B cell (primary cell): ENCODE data around the gene HIVEP1.

Experiments used
- EZH2 ChIP-seq: IDR thresholded peaks from 2 replicates; pipeline ENCODE4 v1.6.1; 2012; ENCODE audit warnings: borderline replicate concordance, low read depth, mild to moderate bottlenecking, moderate library complexity, low read length; ENCODE audit not compliant: insufficient read depth, poor library complexity, severe bottlenecking
- TF ChIP-seq, protein P1 (sequence below): fragments of 200-600 bp; IDR thresholded peaks from one replicate; pipeline ENCODE4 v1.8.0; 2022; ENCODE audit warnings: antibody characterized with exemption, mild to moderate bottlenecking

DNA sequence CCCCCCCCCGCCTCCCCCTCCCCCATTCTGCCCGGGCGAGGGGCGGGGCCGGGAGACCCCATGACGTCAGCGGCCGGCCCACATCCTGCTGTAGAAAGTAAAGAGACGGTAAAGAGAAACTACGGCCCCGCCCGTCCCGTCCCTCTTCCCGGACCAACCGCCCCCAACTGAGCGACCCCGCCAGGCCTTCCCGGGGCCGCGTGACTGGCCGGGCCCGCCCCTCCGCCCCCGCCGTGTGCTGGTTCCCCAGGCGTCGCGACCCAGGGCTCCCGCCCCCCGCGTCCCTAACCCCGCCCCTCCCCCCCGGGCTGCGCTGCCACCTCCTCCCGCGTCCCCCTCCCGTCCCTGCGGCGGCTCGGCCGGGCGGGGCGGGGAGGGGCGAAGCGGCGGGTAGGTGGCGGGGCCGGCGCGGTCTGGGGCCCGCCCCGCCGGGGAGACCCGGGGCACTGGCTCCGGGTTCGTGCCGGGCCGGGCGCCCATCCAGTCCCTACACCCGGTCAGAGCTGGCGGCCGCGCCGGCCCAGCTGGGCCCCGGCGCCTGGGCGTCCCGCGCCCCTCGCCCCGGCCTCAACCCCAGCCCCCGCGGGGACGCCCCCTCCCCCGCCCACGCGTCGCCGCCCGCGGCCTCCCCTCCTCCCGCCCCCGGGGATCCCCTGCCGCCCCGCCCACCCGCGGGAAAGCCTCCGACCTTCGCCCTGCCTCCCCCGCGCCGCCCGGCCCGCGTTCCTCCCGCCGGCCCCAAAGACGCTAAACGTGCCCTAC is 655 bp upstream of the HIVEP1 start:
- TF ChIP-seq, protein P1, sequence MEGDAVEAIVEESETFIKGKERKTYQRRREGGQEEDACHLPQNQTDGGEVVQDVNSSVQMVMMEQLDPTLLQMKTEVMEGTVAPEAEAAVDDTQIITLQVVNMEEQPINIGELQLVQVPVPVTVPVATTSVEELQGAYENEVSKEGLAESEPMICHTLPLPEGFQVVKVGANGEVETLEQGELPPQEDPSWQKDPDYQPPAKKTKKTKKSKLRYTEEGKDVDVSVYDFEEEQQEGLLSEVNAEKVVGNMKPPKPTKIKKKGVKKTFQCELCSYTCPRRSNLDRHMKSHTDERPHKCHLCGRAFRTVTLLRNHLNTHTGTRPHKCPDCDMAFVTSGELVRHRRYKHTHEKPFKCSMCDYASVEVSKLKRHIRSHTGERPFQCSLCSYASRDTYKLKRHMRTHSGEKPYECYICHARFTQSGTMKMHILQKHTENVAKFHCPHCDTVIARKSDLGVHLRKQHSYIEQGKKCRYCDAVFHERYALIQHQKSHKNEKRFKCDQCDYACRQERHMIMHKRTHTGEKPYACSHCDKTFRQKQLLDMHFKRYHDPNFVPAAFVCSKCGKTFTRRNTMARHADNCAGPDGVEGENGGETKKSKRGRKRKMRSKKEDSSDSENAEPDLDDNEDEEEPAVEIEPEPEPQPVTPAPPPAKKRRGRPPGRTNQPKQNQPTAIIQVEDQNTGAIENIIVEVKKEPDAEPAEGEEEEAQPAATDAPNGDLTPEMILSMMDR = no peak
- TF ChIP-seq EZH2 = no peak
